Loucy (cell line): ENCODE results near the gene LCMT2.

Experiments used
- CTCF ChIP-seq: fragments of 200-600 bp; sonication (generic); conservative IDR thresholded peaks from 2 replicates; pipeline ENCODE4 v1.5.1; 2014; ENCODE audit warnings: mild to moderate bottlenecking, antibody characterized with exemption, low read length
- EZH2phosphoT487 ChIP-seq: fragments of 200-600 bp; IDR thresholded peaks from 2 replicates; pipeline ENCODE4 v1.6.1; 2018; ENCODE audit warnings: antibody characterized with exemption, mild to moderate bottlenecking, moderate library complexity, borderline replicate concordance

GRCh38 chr15:43316016-43316970, 14.1 kb downstream of the LCMT2 start:
- TF ChIP-seq CTCF = no peak
- no peak for TF ChIP-seq EZH2phosphoT487
